Glutamatergic neuron (in vitro differentiated cells): ENCODE measurements around the gene LYPD4. TPM values are rescaled to one million over a fixed set of nuclear protein-coding genes. Genes with fewer than 3 reads are reported as not detected.
"Not testable (repeated sequence)": the region's sequence is repeated elsewhere in the genome, so short reads cannot be mapped to it uniquely, and the experiment has no call there.

Source experiments
- DNase-seq: peaks from one replicate; pipeline ENCODE4 v3.0.0; 2022
- H3K27ac Mint-ChIP-seq: one replicate; pipeline ENCODE4 v1.8.0; 2020; ENCODE audit warnings: mild to moderate bottlenecking, mixed read lengths, inconsistent platforms; ENCODE audit not compliant: unreplicated experiment
- H3K27me3 Mint-ChIP-seq: one replicate; pipeline ENCODE4 v1.8.0; 2020; ENCODE audit warnings: mild to moderate bottlenecking, moderate library complexity, mixed read lengths, inconsistent platforms; ENCODE audit not compliant: unreplicated experiment
- H3K36me3 Mint-ChIP-seq: one replicate; pipeline ENCODE4 v1.8.0; 2020; ENCODE audit warnings: mild to moderate bottlenecking, mixed read lengths, inconsistent platforms; ENCODE audit not compliant: unreplicated experiment
- H3K4me1 Mint-ChIP-seq: one replicate; pipeline ENCODE4 v1.8.0; 2020; ENCODE audit warnings: mild to moderate bottlenecking, low read depth, mixed read lengths, inconsistent platforms; ENCODE audit not compliant: unreplicated experiment
- H3K4me3 Mint-ChIP-seq: one replicate; pipeline ENCODE4 v1.8.0; 2020; ENCODE audit warnings: mild to moderate bottlenecking, mixed read lengths, inconsistent platforms; ENCODE audit not compliant: unreplicated experiment
- H3K9me3 Mint-ChIP-seq: one replicate; pipeline ENCODE4 v1.8.0; 2020; ENCODE audit warnings: mild to moderate bottlenecking, moderate library complexity, mixed read lengths, inconsistent platforms; ENCODE audit not compliant: unreplicated experiment
- CTCF ChIP-seq: fragments of 200-600 bp; sonication (generic); IDR thresholded peaks from one replicate; pipeline ENCODE4 v1.5.0; 2021; ENCODE audit not compliant: partially characterized antibody, unreplicated experiment
- microRNA-seq: library from miRNA; unstranded; fragments of <30 nt; microRNA quantifications from one replicate; pipeline ENCODE4, GENCODE V29; 2020; ENCODE audit not compliant: unreplicated experiment
- total RNA-seq: library from RNA; stranded (reverse); fragmentation: NEBNext Ultra II Directional; extraction: Animal tissue kit (Norgen Biotek cat#: 25700); gene quantifications from one replicate; pipeline ENCODE4 v1.2.1, GENCODE V29; 2021; ENCODE audit not compliant: unreplicated experiment

Gene LYPD4
- total RNA-seq, 1 donor from 2014 or later = not detected

GRCh38 chr19:41793414-41793727 is 51.1 kb downstream of the LYPD4 start:
- H3K9me3 Mint-ChIP-seq = peaks cover 2% of the 10 kb centered on the region
- peaks cover 2% of the 10 kb centered on the region for H3K4me1 Mint-ChIP-seq
- no peak overlapping the region for H3K27ac Mint-ChIP-seq
- H3K4me3 Mint-ChIP-seq = no peak overlapping the region
- H3K36me3 Mint-ChIP-seq = no peaks in the 10 kb centered on the region
- peak; percentile 12 for TF ChIP-seq CTCF
- peaks cover 8% of the 10 kb centered on the region for H3K27me3 Mint-ChIP-seq
- no peak for DNase-seq

GRCh38 chr19:41792513-41793413 is 51.7 kb downstream of the LYPD4 start:
- H3K4me3 Mint-ChIP-seq = no peak overlapping the region
- peak; percentile 75 for DNase-seq
- peak; percentile 81 for TF ChIP-seq CTCF
- peaks cover 2% of the 10 kb centered on the region for H3K9me3 Mint-ChIP-seq
- peaks cover 6% of the 10 kb centered on the region for H3K27me3 Mint-ChIP-seq
- H3K27ac Mint-ChIP-seq = no peak overlapping the region
- peaks cover under 1% of the 10 kb centered on the region for H3K4me1 Mint-ChIP-seq
- H3K36me3 Mint-ChIP-seq = no peaks in the 10 kb centered on the region

GRCh38 chr19:41789053-41789452 is 55.4 kb downstream of the LYPD4 start:
- not testable (repeated sequence) for H3K36me3 Mint-ChIP-seq, H3K4me3 Mint-ChIP-seq, H3K27ac Mint-ChIP-seq, DNase-seq, H3K27me3 Mint-ChIP-seq, H3K9me3 Mint-ChIP-seq, H3K4me1 Mint-ChIP-seq

GRCh38 chr19:41788518-41788917 is 56.0 kb downstream of the LYPD4 start:
- DNase-seq, H3K4me1 Mint-ChIP-seq, H3K4me3 Mint-ChIP-seq, H3K27me3 Mint-ChIP-seq, H3K36me3 Mint-ChIP-seq, H3K27ac Mint-ChIP-seq, H3K9me3 Mint-ChIP-seq: not testable (repeated sequence)

Small RNA genes lying within 50 kb of the gene (microRNA-seq; reads per million reads assigned to microRNA genes)
- 6.6 reads per million, percentile 38 among the genes with 10 or more reads in this experiment for gene MIR6797

Other genes starting within 250 kb of the LYPD4 start
- not detected for gene CEACAM4, start 217.6 kb downstream of the LYPD4 start, total RNA-seq
- gene CEACAM7, start 156.4 kb downstream of the LYPD4 start, total RNA-seq = not detected
- not detected for gene CEACAM5, start 136.1 kb downstream of the LYPD4 start, total RNA-seq
- 0.20 TPM for gene CEACAM6, start 89.2 kb downstream of the LYPD4 start, total RNA-seq
- not detected for gene CEACAM3, start 48.1 kb downstream of the LYPD4 start, total RNA-seq
- not detected for gene DMRTC2, start 359 bp upstream of the LYPD4 start, total RNA-seq
- gene RPS19, start 15.6 kb upstream of the LYPD4 start, total RNA-seq = 1,637 TPM
- not detected for gene CD79A, start 32.6 kb upstream of the LYPD4 start, total RNA-seq
- gene ARHGEF1, start 38.5 kb upstream of the LYPD4 start, total RNA-seq = 78.7 TPM
- gene ERFL, start 83.8 kb upstream of the LYPD4 start, total RNA-seq = 1.6 TPM
- gene RABAC1, start 114.6 kb upstream of the LYPD4 start, total RNA-seq = 139 TPM
- gene ATP1A3, start 149.5 kb upstream of the LYPD4 start, total RNA-seq = 650 TPM
- gene GRIK5, start 225.5 kb upstream of the LYPD4 start, total RNA-seq = 79.1 TPM
- gene ZNF574, start 231.5 kb upstream of the LYPD4 start, total RNA-seq = 24.1 TPM